ENCODE measurements around the gene MOGAT2. TPM values are rescaled to one million over a fixed set of nuclear protein-coding genes. Genes with fewer than 3 reads are reported as not detected.

The MOGAT2 gene
- total and polyA plus RNA-seq, 2 of the 13 experiments (the other 11 are each of a cell fraction or from before 2014, with no cell fraction given) = 27.2 to 27.8 TPM

DNA sequence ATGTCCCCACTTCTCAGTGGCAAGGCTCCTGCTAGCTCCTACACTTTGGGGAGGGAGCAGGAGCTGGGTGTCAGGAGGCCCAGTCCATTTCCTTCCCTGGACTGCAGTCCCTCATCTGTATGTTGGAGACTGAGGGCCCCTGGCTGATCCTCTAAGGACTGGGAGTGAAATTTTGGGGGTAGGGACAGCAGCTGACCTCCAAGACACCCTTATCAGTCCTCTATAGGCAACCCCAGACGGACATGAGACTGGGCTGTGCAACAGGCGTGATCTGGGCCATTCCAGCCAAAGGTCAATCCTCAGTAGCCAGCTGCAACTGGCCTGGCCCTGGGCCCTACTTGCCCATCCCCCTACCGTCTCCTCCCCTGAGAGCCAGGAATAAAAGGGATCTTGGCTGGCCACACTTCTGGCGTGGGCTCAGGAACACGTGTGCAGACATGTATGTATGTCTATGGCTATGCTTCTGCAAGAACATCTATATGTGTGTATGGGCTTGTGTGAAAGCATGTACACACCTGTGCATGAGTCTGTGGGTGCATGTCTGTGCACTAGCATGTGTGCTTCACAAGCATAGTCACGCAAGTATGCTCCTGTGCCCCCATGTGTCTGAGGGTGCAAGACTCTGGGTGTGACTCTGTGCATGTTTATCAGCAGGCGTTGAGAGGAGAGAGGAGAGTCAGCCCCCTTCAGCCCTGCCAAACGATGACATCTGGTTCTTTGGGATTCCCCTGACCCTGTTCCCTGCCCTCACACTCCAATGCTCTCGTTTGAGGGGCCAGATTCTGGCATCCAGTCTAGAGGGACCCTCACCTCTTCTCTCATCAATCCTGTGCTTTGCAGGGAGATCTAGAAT is 26.3 kb downstream of the MOGAT2 start (continued):
- TF ChIP-seq, protein P1, sequence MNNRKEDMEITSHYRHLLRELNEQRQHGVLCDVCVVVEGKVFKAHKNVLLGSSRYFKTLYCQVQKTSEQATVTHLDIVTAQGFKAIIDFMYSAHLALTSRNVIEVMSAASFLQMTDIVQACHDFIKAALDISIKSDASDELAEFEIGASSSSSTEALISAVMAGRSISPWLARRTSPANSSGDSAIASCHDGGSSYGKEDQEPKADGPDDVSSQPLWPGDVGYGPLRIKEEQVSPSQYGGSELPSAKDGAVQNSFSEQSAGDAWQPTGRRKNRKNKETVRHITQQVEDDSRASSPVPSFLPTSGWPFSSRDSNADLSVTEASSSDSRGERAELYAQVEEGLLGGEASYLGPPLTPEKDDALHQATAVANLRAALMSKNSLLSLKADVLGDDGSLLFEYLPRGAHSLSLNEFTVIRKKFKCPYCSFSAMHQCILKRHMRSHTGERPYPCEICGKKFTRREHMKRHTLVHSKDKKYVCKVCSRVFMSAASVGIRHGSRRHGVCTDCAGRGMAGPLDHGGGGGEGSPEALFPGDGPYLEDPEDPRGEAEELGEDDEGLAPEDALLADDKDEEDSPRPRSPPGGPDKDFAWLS (CRISPR knock-in tag; IDR thresholded peaks at IDR 0.05; ENCODE audit: borderline replicate concordance) = no peak
- TF ChIP-seq TAF15 (IDR thresholded peaks at IDR 0.05; ENCODE audit: low read depth, low read length, poor library complexity, severe bottlenecking) (no peak), JDP2 (CRISPR knock-in tag; IDR thresholded peaks at IDR 0.05; ENCODE audit: borderline replicate concordance) (no peak), ZNF235 (CRISPR knock-in tag; IDR thresholded peaks at IDR 0.05; ENCODE audit: borderline replicate concordance) (no peak), ZMYM4 (CRISPR knock-in tag; IDR thresholded peaks at IDR 0.05) (peak; percentile 52; the same call in 1 of the 2 replicates), ADNP (CRISPR knock-in tag; IDR thresholded peaks at IDR 0.05) (no peak), RXRB (CRISPR knock-in tag; IDR thresholded peaks at IDR 0.05; ENCODE audit: borderline replicate concordance) (peak; percentile 85), ZIK1 (CRISPR knock-in tag; IDR thresholded peaks at IDR 0.05; ENCODE audit: borderline replicate concordance, low read depth) (no peak), ZNF720 (CRISPR knock-in tag; IDR thresholded peaks at IDR 0.05) (no peak), JARID2 (CRISPR knock-in tag; IDR thresholded peaks at IDR 0.05; ENCODE audit: insufficient replicate concordance) (no peak), ZNF772 (CRISPR knock-in tag; IDR thresholded peaks at IDR 0.05) (peak; percentile 53; the same call in 1 of the 2 replicates)
- TF ChIP-seq, protein P2, sequence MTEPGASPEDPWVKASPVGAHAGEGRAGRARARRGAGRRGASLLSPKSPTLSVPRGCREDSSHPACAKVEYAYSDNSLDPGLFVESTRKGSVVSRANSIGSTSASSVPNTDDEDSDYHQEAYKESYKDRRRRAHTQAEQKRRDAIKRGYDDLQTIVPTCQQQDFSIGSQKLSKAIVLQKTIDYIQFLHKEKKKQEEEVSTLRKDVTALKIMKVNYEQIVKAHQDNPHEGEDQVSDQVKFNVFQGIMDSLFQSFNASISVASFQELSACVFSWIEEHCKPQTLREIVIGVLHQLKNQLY (CRISPR knock-in tag; IDR thresholded peaks at IDR 0.05) = peak; percentile 99
- TF ChIP-seq, protein P3, sequence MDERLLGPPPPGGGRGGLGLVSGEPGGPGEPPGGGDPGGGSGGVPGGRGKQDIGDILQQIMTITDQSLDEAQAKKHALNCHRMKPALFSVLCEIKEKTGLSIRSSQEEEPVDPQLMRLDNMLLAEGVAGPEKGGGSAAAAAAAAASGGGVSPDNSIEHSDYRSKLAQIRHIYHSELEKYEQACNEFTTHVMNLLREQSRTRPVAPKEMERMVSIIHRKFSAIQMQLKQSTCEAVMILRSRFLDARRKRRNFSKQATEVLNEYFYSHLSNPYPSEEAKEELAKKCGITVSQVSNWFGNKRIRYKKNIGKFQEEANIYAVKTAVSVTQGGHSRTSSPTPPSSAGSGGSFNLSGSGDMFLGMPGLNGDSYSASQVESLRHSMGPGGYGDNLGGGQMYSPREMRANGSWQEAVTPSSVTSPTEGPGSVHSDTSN (CRISPR knock-in tag; IDR thresholded peaks at IDR 0.05) = no peak
- TF ChIP-seq, protein P4, sequence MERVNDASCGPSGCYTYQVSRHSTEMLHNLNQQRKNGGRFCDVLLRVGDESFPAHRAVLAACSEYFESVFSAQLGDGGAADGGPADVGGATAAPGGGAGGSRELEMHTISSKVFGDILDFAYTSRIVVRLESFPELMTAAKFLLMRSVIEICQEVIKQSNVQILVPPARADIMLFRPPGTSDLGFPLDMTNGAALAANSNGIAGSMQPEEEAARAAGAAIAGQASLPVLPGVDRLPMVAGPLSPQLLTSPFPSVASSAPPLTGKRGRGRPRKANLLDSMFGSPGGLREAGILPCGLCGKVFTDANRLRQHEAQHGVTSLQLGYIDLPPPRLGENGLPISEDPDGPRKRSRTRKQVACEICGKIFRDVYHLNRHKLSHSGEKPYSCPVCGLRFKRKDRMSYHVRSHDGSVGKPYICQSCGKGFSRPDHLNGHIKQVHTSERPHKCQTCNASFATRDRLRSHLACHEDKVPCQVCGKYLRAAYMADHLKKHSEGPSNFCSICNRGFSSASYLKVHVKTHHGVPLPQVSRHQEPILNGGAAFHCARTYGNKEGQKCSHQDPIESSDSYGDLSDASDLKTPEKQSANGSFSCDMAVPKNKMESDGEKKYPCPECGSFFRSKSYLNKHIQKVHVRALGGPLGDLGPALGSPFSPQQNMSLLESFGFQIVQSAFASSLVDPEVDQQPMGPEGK (CRISPR knock-in tag; IDR thresholded peaks at IDR 0.05) = peak; percentile 31; the same call in 1 of the 2 replicates
- TF ChIP-seq, protein P5, sequence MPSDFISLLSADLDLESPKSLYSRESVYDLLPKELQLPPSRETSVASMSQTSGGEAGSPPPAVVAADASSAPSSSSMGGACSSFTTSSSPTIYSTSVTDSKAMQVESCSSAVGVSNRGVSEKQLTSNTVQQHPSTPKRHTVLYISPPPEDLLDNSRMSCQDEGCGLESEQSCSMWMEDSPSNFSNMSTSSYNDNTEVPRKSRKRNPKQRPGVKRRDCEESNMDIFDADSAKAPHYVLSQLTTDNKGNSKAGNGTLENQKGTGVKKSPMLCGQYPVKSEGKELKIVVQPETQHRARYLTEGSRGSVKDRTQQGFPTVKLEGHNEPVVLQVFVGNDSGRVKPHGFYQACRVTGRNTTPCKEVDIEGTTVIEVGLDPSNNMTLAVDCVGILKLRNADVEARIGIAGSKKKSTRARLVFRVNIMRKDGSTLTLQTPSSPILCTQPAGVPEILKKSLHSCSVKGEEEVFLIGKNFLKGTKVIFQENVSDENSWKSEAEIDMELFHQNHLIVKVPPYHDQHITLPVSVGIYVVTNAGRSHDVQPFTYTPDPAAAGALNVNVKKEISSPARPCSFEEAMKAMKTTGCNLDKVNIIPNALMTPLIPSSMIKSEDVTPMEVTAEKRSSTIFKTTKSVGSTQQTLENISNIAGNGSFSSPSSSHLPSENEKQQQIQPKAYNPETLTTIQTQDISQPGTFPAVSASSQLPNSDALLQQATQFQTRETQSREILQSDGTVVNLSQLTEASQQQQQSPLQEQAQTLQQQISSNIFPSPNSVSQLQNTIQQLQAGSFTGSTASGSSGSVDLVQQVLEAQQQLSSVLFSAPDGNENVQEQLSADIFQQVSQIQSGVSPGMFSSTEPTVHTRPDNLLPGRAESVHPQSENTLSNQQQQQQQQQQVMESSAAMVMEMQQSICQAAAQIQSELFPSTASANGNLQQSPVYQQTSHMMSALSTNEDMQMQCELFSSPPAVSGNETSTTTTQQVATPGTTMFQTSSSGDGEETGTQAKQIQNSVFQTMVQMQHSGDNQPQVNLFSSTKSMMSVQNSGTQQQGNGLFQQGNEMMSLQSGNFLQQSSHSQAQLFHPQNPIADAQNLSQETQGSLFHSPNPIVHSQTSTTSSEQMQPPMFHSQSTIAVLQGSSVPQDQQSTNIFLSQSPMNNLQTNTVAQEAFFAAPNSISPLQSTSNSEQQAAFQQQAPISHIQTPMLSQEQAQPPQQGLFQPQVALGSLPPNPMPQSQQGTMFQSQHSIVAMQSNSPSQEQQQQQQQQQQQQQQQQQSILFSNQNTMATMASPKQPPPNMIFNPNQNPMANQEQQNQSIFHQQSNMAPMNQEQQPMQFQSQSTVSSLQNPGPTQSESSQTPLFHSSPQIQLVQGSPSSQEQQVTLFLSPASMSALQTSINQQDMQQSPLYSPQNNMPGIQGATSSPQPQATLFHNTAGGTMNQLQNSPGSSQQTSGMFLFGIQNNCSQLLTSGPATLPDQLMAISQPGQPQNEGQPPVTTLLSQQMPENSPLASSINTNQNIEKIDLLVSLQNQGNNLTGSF (CRISPR knock-in tag; IDR thresholded peaks at IDR 0.05) = no peak
- TF ChIP-seq, protein P6, sequence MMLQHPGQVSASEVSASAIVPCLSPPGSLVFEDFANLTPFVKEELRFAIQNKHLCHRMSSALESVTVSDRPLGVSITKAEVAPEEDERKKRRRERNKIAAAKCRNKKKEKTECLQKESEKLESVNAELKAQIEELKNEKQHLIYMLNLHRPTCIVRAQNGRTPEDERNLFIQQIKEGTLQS (CRISPR knock-in tag; IDR thresholded peaks at IDR 0.05) = no peak
